GM21717 (cell line): ENCODE data around the gene MYO1F.
A peak's percentile ranks its signal among the peaks of the same experiment; 100 is the strongest.
"Not testable (repeated sequence)": the region's sequence is repeated elsewhere in the genome, so short reads cannot be mapped to it uniquely, and the experiment has no call there.

Experiments used
- ATAC-seq: cut with Tn5 transposase; IDR thresholded peaks from one replicate; pipeline ENCODE4 v1.9.1; 2021; ENCODE audit warnings: mild to moderate bottlenecking, moderate library complexity; ENCODE audit not compliant: unreplicated experiment

Gene MYO1F

GRCh38 chr19:8519388-8519787 lies 57.9 kb downstream of the MYO1F start:
- ATAC-seq = no peak

DNA sequence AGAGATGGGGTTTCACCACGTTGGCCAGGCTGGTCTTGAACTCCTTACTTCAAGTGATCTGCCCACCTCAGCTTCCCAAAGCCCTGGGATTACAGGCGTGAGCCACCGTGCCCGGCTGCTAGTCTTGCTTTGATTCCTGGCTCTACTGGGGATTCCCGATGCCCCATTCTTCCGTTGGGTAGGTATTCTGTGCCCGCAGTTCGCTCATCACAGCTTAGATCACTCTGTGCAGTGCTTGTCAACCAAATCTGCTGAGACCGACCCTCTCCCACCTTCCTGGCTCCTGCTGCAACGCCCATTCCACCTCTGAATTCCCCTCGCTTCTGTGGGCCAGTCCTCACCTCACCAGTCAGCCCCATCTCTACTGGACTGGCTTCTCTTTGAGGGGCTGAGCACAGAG lies 58.7 kb downstream of the MYO1F start:
- no peak for ATAC-seq

- no peak for ATAC-seq
Measured at GRCh38 chr19:8517551-8518442, 59.4 kb downstream of the MYO1F start.

- no peak for ATAC-seq
Measured at GRCh38 chr19:8515317-8515716, 61.9 kb downstream of the MYO1F start.

GRCh38 chr19:8514505-8515009 lies 62.7 kb downstream of the MYO1F start:
- not testable (repeated sequence) for ATAC-seq

DNA sequence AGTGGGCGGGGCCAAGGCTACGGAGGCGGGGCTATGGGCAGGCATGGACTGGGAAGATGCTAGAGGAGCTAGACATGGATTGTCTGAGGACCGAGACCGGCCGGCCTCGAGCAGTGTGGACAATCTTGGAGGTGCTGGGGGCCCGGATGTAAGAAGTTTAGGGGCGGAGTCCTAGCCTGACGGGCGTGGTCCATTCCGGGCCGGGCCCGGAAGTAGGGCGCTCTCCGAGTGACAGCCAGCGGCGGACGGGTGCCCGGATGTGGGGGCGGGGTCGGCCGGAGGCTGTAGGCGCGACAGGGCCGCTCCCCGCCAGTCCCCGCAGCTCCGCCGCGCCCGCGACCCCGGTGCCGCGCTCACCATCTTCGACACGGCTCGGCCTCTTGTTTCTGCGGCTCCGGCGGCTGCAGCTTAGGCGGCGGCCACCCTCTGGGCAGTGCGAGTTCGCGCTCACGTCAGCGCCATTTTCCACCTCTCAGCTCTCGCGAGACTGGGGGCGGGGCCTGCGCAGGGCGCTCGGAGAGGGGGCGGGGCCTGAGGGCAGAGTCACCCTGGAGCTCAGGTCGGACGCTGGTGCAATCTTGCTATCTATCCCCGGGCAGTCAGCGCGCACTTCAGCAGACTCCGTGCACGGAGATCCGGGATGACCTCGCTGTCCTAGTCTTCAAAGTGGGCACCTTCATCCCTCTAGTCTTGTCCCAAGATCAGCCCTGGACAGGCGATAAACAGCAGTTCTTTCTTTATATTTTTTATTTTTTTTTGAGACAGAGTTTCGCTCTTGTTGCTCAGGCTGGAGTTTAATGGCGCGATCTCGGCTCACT lies 63.3 kb downstream of the MYO1F start, which contains the start of gene ZNF414:
Gene ZNF414, minus strand, starts transcription at position 481 of the 818 bp plus-strand sequence. Its CDS starts 121 bp downstream, at position 360.
- peak; percentile 86 for ATAC-seq

GRCh38 chr19:8513036-8513686 lies 64.1 kb downstream of the MYO1F start:
- ATAC-seq = no peak

GRCh38 chr19:8512115-8512967 lies 64.9 kb downstream of the MYO1F start:
- ATAC-seq = no peak

DNA sequence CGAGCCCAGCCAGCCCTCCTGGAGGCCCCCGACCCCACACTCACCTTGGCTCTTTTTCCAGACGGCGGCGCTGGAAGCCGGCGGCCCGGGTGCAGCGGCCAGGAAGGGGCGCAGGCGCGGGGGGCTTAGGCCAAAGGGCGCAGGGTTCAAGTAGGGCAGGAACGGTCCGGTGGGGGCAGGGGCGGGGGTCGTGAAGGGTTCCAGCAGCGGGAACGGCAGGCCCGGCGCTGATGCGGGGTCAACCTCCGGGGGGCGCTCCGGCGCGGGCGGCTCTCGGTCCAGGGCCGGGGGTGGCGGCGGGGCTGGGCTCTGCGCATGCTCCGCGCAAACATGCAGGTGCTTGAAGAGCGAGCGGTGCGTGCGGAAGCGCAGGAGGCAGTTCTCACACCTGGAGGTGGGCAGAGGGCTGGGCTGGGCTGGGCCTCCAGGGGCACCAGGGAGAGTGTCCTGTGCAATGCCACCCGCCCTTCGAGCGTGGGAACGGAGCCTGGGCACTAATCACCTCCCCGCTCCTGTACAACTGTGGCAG lies 65.6 kb downstream of the MYO1F start:
- no peak for ATAC-seq

DNA sequence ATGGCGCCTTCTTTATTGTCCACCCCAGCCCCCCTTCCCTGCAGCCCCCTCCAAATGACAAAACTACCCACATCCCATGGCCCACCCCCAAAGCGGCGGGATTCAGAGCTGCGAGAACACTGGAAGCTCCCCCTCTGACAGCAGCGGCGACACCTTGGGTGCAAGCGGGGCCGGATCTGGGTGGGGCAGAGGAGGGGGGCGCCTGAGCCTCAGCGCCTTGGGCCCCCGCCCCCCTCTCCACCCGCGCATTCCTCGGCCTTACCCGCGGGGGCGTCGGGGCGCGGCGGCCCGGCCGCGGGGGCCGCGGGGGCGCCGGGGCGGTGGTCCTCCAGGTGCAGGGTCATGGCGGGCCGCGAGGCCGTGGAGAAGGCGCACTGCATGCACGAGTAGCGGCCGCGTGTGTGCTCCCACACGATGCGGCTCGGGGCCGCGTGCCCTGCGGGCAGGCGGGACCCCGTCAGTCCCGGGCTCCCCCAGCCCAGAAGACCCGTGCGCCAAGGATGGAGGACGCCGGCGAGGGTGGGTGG lies 66.6 kb downstream of the MYO1F start:
- no peak for ATAC-seq

DNA sequence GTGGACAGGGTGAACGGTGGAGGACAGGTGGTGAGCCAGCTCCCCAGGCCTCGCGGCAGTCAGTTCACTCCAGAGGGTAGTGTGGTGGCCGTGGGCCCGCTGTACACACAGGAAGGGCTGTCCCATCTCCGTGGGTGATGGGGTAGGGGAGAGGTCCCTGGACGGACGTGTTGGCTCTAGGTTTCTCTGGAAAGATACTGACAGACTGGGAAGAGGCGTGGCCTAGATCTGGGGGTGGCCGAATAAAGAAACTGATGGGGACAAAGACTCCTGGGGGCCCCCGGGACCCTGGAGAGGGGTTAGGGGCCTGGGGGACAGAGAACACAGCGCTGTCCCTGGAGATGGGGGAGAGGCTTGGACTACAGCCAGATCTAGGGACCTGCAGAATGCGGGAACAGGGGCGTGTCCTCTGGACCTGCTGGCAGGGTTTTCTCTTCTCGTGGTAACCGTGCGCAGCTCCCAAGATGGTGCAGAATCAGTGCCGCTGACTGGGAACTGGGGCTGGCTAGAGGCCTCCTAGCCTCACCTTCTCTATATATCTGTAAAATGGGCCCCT lies 70.8 kb downstream of the MYO1F start:
- no peak for ATAC-seq

GRCh38 chr19:8505680-8506401 lies 71.4 kb downstream of the MYO1F start:
- ATAC-seq = no peak

GRCh38 chr19:8504919-8505318 lies 72.3 kb downstream of the MYO1F start:
- no peak for ATAC-seq

- ATAC-seq = no peak
Measured at GRCh38 chr19:8504171-8504570, 73.1 kb downstream of the MYO1F start.

DNA sequence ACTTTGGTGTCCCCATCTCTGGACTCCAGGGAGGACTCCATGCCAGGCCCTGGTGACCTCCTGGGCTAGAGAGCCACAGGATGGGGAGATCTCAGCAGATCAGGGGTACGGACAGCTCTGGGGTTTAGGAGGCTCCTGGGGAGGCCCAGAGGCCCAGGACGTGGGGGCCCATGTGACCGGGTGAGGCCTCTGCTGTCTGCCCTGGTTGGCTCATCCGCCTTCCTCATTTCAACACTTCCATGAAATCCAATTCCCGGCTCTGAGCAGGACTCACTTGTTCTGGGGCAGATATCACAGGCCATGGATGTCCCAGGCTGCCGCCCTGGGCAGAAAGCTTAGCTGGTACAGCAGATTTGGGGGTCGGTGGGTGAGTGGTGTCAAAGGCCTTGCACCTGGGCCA lies 73.7 kb downstream of the MYO1F start:
- no peak for ATAC-seq

DNA sequence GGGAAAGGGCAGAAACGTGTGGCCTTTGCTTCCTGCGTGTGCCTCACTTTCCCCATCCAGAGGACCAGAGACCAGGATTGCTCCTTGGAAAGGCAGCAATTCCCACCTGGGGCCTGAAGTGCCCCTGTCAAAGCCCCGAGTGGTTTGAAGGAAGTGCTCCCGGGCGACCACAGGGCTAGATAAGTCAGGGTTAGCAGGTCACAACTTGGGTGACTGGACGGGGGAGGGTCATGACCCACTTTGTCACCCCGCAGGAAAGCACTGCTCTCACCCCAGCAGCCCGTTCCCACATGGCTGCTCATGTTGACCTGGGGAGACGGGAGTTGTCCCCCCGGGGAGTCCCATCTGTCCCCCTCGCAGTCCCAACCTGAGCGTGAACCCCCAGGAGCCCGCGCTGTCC lies 75.3 kb downstream of the MYO1F start:
- ATAC-seq = no peak

- ATAC-seq = no peak
Measured at GRCh38 chr19:8501516-8501915, 75.7 kb downstream of the MYO1F start.

- ATAC-seq = no peak
Measured at GRCh38 chr19:8500158-8500557, 77.1 kb downstream of the MYO1F start.
